WTC11 (cell line): ENCODE results near the gene CITED4. TPM values are rescaled to one million over a fixed set of nuclear protein-coding genes. Genes with fewer than 3 reads are reported as not detected.

ENCODE experiments used
- ATAC-seq: fragments of 200-7000 bp; cut with Tn5 transposase; 2 replicates; pipeline ENCODE4 v1.10.0; 2021; ENCODE audit warnings: mild to moderate bottlenecking, moderate library complexity
- CTCF ChIA-PET: fragments of 300-600 bp; sonication (Branson Sonifier 250); formaldehyde crosslinking; loops from one replicate; lab custom pipeline; 2021; ENCODE audit warnings: antibody characterized with exemption; lab: Charles Lee
- POLR2A ChIA-PET: fragments of 350-600 bp; sonication (Branson Sonifier 250); formaldehyde crosslinking; loops from one replicate; lab custom pipeline; 2021; ENCODE audit warnings: antibody characterized with exemption; lab: Charles Lee
- DNase-seq: peaks from one replicate; pipeline ENCODE4 v3.0.0; 2021; ENCODE audit warnings: low spot score
- H3K27ac Mint-ChIP-seq: 2 replicates; pipeline ENCODE4 v1.8.0; 2021; ENCODE audit warnings: mixed read lengths
- H3K27me3 Mint-ChIP-seq: 2 replicates; pipeline ENCODE4 v1.8.0; 2021; ENCODE audit warnings: low read depth, mild to moderate bottlenecking, moderate library complexity, mixed read lengths
- H3K36me3 Mint-ChIP-seq: 2 replicates; pipeline ENCODE4 v1.8.0; 2021; ENCODE audit warnings: mixed read lengths
- H3K4me1 Mint-ChIP-seq: 2 replicates; pipeline ENCODE4 v1.8.0; 2022; ENCODE audit warnings: mixed read lengths
- H3K4me3 Mint-ChIP-seq: 2 replicates; pipeline ENCODE4 v1.8.0; 2021; ENCODE audit warnings: mild to moderate bottlenecking, moderate library complexity, mixed read lengths
- H3K9me3 Mint-ChIP-seq: 2 replicates; pipeline ENCODE4 v1.8.0; 2021; ENCODE audit warnings: mixed read lengths
- CBFB ChIP-seq: sonication (generic); formaldehyde crosslinking; IDR thresholded peaks from 2 replicates; pipeline ENCODE4 v1.8.1; 2022; ENCODE audit warnings: mild to moderate bottlenecking, low read depth, missing genetic modification reagents
- CREB1 ChIP-seq: sonication (generic); formaldehyde crosslinking; IDR thresholded peaks from 2 replicates; pipeline ENCODE4 v1.8.0; 2023; ENCODE audit warnings: mild to moderate bottlenecking, missing genetic modification reagents
- ETV6 ChIP-seq: sonication (generic); formaldehyde crosslinking; IDR thresholded peaks from 2 replicates; pipeline ENCODE4 v1.8.1; 2022; ENCODE audit warnings: mild to moderate bottlenecking, missing genetic modification reagents
- GABPB1 ChIP-seq: sonication (generic); formaldehyde crosslinking; IDR thresholded peaks from 2 replicates; pipeline ENCODE4 v1.8.1; 2023; ENCODE audit warnings: mild to moderate bottlenecking, missing genetic modification reagents
- GTF2I ChIP-seq: fragments of 250-450 bp; sonication (Bioruptor Pico); conservative IDR thresholded peaks from 2 replicates; pipeline ENCODE4 v1.4.0; 2021; ENCODE audit warnings: mild to moderate bottlenecking
- HMGA2 ChIP-seq: fragments of 250-450 bp; sonication (Bioruptor Pico); IDR thresholded peaks from 2 replicates; pipeline ENCODE4 v1.4.0; 2021; ENCODE audit warnings: mild to moderate bottlenecking, moderate library complexity
- HMGXB4 ChIP-seq: sonication (generic); formaldehyde crosslinking; IDR thresholded peaks from 2 replicates; pipeline ENCODE4 v1.8.1; 2023; ENCODE audit warnings: mild to moderate bottlenecking, moderate library complexity, missing genetic modification reagents
- JUN ChIP-seq: sonication (generic); formaldehyde crosslinking; IDR thresholded peaks from 2 replicates; pipeline ENCODE4 v1.8.0; 2023; ENCODE audit warnings: mild to moderate bottlenecking, missing genetic modification reagents
- MXD4 ChIP-seq: fragments of 250-450 bp; sonication (Bioruptor Pico); IDR thresholded peaks from 2 replicates; pipeline ENCODE4 v1.8.0; 2021; ENCODE audit warnings: mild to moderate bottlenecking, moderate library complexity, borderline replicate concordance
- MYBL2 ChIP-seq: sonication (generic); formaldehyde crosslinking; IDR thresholded peaks from 2 replicates; pipeline ENCODE4 v1.8.1; 2023; ENCODE audit warnings: mild to moderate bottlenecking, moderate library complexity, missing genetic modification reagents
- PRRX2 ChIP-seq: fragments of 250-450 bp; sonication (Bioruptor Pico); IDR thresholded peaks from 2 replicates; pipeline ENCODE4 v1.8.0; 2021; ENCODE audit warnings: mild to moderate bottlenecking
- SP1 ChIP-seq: sonication (generic); formaldehyde crosslinking; conservative IDR thresholded peaks from 2 replicates; pipeline ENCODE4 v1.8.1; 2022; ENCODE audit warnings: missing genetic modification reagents
- ZNF423 ChIP-seq: fragments of 250-450 bp; sonication (Bioruptor Pico); IDR thresholded peaks from 2 replicates; pipeline ENCODE4 v2.1.2; 2022; ENCODE audit warnings: mild to moderate bottlenecking, moderate library complexity
- ZNF671 ChIP-seq: fragments of 250-450 bp; sonication (Bioruptor Pico); IDR thresholded peaks from 2 replicates; pipeline ENCODE4 v1.8.0; 2021; ENCODE audit warnings: mild to moderate bottlenecking
- ZSCAN18 ChIP-seq: fragments of 250-450 bp; sonication (Bioruptor Pico); IDR thresholded peaks from 2 replicates; pipeline ENCODE4 v2.1.2; 2022; ENCODE audit warnings: mild to moderate bottlenecking, moderate library complexity
- total RNA-seq: library from RNA; stranded (reverse); gene quantifications from 3 replicates; pipeline ENCODE4 v1.2.3, GENCODE V29; 2021
- TF ChIP-seq, protein P1 (sequence below): fragments of 250-450 bp; sonication (Bioruptor Pico); IDR thresholded peaks from 2 replicates; pipeline ENCODE4 v1.8.0; 2021; ENCODE audit warnings: mild to moderate bottlenecking
- TF ChIP-seq, protein P2 (sequence below): fragments of 250-450 bp; sonication (Bioruptor Pico); IDR thresholded peaks from 2 replicates; pipeline ENCODE4 v1.9.0; 2021; ENCODE audit warnings: mild to moderate bottlenecking
- TF ChIP-seq, protein P3 (sequence below): sonication (generic); formaldehyde crosslinking; conservative IDR thresholded peaks from 2 replicates; pipeline ENCODE4 v1.8.1; 2023; ENCODE audit warnings: mild to moderate bottlenecking, low read depth, missing genetic modification reagents, moderate library complexity
- TF ChIP-seq, protein P4 (sequence below): sonication (generic); formaldehyde crosslinking; IDR thresholded peaks from 2 replicates; pipeline ENCODE4 v1.8.0; 2022; ENCODE audit warnings: mild to moderate bottlenecking, missing genetic modification reagents
- TF ChIP-seq, protein P5 (sequence below): sonication (generic); formaldehyde crosslinking; IDR thresholded peaks from 2 replicates; pipeline ENCODE4 v1.8.1; 2022; ENCODE audit warnings: mild to moderate bottlenecking, moderate library complexity, missing genetic modification reagents

The CITED4 gene
- total RNA-seq, 1 experiment from 2014 or later = 24.6 TPM

- H3K27ac Mint-ChIP-seq = peak overlapping the region; percentile 69
- ATAC-seq = peak; percentile 80
- ChIA-PET CTCF (interaction anchor here (0.6 to 1.7 kb wide), 5 partner anchors 23 to 156 kb away, joined by 3 to 8 read pairs (median 3); no protein-coding TSS in a partner anchor), POLR2A (no interaction called here)
- TF ChIP-seq ETV6 (CRISPR knock-in tag) (no peak), MYBL2 (CRISPR knock-in tag) (no peak), GTF2I (CRISPR knock-in tag) (no peak), SP1 (CRISPR knock-in tag) (no peak), HMGXB4 (no peak), PRRX2 (CRISPR knock-in tag) (no peak), CREB1 (CRISPR knock-in tag) (no peak), MXD4 (no peak)
- TF ChIP-seq, protein P1, sequence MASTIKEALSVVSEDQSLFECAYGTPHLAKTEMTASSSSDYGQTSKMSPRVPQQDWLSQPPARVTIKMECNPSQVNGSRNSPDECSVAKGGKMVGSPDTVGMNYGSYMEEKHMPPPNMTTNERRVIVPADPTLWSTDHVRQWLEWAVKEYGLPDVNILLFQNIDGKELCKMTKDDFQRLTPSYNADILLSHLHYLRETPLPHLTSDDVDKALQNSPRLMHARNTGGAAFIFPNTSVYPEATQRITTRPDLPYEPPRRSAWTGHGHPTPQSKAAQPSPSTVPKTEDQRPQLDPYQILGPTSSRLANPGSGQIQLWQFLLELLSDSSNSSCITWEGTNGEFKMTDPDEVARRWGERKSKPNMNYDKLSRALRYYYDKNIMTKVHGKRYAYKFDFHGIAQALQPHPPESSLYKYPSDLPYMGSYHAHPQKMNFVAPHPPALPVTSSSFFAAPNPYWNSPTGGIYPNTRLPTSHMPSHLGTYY = no peak
- TF ChIP-seq, protein P2, sequence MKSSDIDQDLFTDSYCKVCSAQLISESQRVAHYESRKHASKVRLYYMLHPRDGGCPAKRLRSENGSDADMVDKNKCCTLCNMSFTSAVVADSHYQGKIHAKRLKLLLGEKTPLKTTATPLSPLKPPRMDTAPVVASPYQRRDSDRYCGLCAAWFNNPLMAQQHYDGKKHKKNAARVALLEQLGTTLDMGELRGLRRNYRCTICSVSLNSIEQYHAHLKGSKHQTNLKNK = no peak
- TF ChIP-seq, protein P3, sequence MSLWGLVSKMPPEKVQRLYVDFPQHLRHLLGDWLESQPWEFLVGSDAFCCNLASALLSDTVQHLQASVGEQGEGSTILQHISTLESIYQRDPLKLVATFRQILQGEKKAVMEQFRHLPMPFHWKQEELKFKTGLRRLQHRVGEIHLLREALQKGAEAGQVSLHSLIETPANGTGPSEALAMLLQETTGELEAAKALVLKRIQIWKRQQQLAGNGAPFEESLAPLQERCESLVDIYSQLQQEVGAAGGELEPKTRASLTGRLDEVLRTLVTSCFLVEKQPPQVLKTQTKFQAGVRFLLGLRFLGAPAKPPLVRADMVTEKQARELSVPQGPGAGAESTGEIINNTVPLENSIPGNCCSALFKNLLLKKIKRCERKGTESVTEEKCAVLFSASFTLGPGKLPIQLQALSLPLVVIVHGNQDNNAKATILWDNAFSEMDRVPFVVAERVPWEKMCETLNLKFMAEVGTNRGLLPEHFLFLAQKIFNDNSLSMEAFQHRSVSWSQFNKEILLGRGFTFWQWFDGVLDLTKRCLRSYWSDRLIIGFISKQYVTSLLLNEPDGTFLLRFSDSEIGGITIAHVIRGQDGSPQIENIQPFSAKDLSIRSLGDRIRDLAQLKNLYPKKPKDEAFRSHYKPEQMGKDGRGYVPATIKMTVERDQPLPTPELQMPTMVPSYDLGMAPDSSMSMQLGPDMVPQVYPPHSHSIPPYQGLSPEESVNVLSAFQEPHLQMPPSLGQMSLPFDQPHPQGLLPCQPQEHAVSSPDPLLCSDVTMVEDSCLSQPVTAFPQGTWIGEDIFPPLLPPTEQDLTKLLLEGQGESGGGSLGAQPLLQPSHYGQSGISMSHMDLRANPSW (CRISPR knock-in tag) = no peak
- H3K4me3 Mint-ChIP-seq = peak overlapping the region; percentile 2; the same call in 1 of the 2 replicates
- no peaks in the 10 kb centered on the region for H3K36me3 Mint-ChIP-seq
- H3K9me3 Mint-ChIP-seq = no peaks in the 10 kb centered on the region
- H3K4me1 Mint-ChIP-seq = peaks cover 24% of the 10 kb centered on the region
- DNase-seq = no peak
- H3K27me3 Mint-ChIP-seq = no peaks in the 10 kb centered on the region
Measured at GRCh38 chr1:40825435-40825788, 36.8 kb downstream of the CITED4 start.

GRCh38 chr1:40824591-40825434 lies 37.4 kb downstream of the CITED4 start:
- H3K36me3 Mint-ChIP-seq = no peaks in the 10 kb centered on the region
- TF ChIP-seq, protein P4, sequence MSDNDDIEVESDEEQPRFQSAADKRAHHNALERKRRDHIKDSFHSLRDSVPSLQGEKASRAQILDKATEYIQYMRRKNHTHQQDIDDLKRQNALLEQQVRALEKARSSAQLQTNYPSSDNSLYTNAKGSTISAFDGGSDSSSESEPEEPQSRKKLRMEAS (CRISPR knock-in tag) = no peak
- TF ChIP-seq CBFB (CRISPR knock-in tag) (no peak), JUN (CRISPR knock-in tag) (no peak), ZNF423 (CRISPR knock-in tag) (no peak), GTF2I (CRISPR knock-in tag) (no peak)
- CTCF ChIA-PET = interaction anchor here (0.6 to 1.7 kb wide), 7 partner anchors 9 to 156 kb away, joined by 3 to 8 read pairs (median 3); no protein-coding TSS in a partner anchor
- POLR2A ChIA-PET = no interaction called here
- H3K27me3 Mint-ChIP-seq = no peaks in the 10 kb centered on the region
- DNase-seq (no peak), ATAC-seq (peak; percentile 46)
- H3K27ac Mint-ChIP-seq = peak overlapping the region; percentile 69
- H3K4me3 Mint-ChIP-seq = peak overlapping the region; percentile 2; the same call in 1 of the 2 replicates
- no peaks in the 10 kb centered on the region for H3K9me3 Mint-ChIP-seq
- H3K4me1 Mint-ChIP-seq = peaks cover 24% of the 10 kb centered on the region

DNA sequence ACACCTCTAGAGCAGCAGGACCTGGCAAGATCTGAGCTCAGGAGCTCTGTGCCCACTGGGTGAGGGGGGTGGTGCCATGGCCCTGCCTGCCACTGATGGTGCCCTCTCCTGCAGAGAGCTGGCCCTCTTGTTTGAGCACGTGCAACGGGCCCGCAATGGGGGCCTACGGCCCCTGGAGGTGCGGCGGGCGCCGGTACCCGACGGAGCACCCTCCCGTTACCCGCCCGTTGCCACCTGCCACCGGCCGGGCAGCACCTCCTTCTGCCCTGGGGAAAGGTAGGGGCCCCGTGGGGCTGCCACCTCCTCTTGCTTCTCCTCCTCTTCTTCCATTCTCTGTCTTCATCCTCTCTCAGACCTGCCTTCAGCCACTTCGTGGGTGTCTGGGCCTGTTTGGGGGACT lies 38.2 kb downstream of the CITED4 start:
- no peaks in the 10 kb centered on the region; the same call in 1 of the 2 replicates for H3K27me3 Mint-ChIP-seq
- ChIA-PET POLR2A (no interaction called here), CTCF (interaction anchor here (0.8 to 1.3 kb wide), 4 partner anchors 9 to 155 kb away, joined by 3 to 4 read pairs (median 4); no protein-coding TSS in a partner anchor)
- H3K4me3 Mint-ChIP-seq = no peak overlapping the region
- TF ChIP-seq HMGXB4 (no peak), ZNF671 (CRISPR knock-in tag) (no peak), ZSCAN18 (CRISPR knock-in tag) (no peak), GABPB1 (CRISPR knock-in tag) (no peak), HMGA2 (CRISPR knock-in tag) (no peak)
- TF ChIP-seq, protein P5, sequence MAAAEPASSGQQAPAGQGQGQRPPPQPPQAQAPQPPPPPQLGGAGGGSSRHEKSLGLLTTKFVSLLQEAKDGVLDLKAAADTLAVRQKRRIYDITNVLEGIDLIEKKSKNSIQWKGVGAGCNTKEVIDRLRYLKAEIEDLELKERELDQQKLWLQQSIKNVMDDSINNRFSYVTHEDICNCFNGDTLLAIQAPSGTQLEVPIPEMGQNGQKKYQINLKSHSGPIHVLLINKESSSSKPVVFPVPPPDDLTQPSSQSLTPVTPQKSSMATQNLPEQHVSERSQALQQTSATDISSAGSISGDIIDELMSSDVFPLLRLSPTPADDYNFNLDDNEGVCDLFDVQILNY = no peak
- ATAC-seq (no peak), DNase-seq (no peak)
- H3K9me3 Mint-ChIP-seq = no peaks in the 10 kb centered on the region
- peak overlapping the region; percentile 44; the same call in 1 of the 2 replicates for H3K27ac Mint-ChIP-seq
- no peaks in the 10 kb centered on the region for H3K36me3 Mint-ChIP-seq
- peaks cover 29% of the 10 kb centered on the region for H3K4me1 Mint-ChIP-seq
